ENCODE results near the gene TEAD3.

TEAD3 gene

DNA sequence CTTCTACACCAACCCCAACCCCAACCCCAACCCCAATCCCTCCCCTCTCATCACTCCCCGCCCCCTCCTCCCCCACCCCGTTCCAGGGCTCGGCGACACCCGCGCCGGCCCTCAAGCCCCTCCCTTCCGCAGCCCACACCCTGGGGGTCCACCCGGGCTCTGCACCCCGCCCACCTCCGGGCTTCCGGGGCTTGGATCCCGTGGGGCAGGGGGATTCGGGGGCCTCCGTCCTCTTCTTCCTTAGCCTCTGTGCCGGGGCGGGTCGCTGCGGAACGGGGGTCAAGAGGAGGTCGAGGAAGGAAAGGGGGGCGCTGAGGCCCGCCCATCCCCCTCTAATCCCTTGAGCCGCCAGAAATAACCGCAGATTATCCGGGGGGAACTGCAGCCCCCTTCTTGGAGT, 15.1 kb upstream of the TEAD3 start:
- DNase-seq (ENCODE audit: extremely low read depth, low read depth) = no peak
- TF ChIP-seq, protein P1, sequence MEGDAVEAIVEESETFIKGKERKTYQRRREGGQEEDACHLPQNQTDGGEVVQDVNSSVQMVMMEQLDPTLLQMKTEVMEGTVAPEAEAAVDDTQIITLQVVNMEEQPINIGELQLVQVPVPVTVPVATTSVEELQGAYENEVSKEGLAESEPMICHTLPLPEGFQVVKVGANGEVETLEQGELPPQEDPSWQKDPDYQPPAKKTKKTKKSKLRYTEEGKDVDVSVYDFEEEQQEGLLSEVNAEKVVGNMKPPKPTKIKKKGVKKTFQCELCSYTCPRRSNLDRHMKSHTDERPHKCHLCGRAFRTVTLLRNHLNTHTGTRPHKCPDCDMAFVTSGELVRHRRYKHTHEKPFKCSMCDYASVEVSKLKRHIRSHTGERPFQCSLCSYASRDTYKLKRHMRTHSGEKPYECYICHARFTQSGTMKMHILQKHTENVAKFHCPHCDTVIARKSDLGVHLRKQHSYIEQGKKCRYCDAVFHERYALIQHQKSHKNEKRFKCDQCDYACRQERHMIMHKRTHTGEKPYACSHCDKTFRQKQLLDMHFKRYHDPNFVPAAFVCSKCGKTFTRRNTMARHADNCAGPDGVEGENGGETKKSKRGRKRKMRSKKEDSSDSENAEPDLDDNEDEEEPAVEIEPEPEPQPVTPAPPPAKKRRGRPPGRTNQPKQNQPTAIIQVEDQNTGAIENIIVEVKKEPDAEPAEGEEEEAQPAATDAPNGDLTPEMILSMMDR (IDR thresholded peaks at IDR 0.05; ENCODE audit: low read depth, low read length, missing control alignments) = no peak
- no peak overlapping the region for H3K4me3 ChIP-seq (replicated peaks; ENCODE audit: low read depth, low read length)

DNA sequence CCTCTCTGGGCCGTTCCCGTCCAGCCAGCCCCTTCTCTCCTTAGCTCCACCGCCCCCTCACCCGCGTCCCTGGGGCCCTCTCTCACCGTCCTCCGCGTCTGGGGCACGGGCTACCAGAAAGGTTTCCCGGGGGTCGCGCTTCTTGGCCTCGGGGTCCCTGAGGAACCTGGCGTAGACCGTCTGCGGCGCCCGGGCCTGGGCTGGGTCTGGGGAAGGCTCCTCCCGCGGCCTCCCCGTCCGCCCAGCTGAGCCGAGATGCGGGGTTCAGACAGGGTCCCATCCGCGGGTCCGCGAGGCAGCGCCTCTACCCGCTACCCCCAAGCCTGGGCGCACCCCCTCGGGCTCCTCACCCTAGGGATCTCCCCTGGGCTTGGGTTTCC, 14.7 kb upstream of the TEAD3 start:
- TF ChIP-seq, protein P1 (IDR thresholded peaks at IDR 0.05; ENCODE audit: low read depth, low read length, missing control alignments) = no peak
- no peak for DNase-seq (ENCODE audit: extremely low read depth, low read depth)
- H3K4me3 ChIP-seq (replicated peaks; ENCODE audit: low read depth, low read length) = no peak overlapping the region

DNA sequence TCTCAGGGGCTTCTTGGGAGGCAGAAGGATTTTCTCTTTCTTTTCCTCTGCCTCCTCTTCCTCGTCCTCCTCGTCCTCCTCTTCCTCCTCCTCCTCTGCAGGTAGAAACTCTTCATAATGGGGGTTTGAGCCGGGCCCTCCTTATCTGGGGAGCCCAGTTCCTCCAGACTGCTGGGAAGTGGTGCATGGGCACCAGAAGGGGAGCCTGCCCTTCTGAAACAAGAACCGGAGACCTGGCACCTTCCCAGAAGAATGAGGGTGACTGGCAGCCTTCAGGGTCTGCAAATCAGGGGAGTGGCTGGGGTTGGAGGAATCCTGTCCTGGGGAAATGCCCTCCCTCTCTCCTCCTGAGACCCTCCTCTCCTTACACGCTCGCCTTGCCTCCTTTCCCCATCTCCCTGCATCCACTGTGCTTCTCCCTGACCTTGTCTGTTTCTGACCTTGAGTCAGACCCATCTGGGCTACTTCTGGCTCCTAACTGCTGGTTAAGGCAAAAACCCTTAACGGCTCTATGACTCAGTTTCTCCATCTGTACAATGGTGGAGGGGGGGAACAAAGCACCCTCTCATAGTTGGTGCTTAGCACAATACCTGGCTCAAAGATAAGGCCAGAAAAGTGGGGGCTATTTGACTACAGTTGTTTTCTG, 14.2 kb upstream of the TEAD3 start:
- H3K4me3 ChIP-seq (replicated peaks; ENCODE audit: low read depth, low read length) = no peak overlapping the region
- TF ChIP-seq, protein P1 (IDR thresholded peaks at IDR 0.05; ENCODE audit: low read depth, low read length, missing control alignments) = no peak
- DNase-seq (ENCODE audit: extremely low read depth, low read depth) = no peak

DNA sequence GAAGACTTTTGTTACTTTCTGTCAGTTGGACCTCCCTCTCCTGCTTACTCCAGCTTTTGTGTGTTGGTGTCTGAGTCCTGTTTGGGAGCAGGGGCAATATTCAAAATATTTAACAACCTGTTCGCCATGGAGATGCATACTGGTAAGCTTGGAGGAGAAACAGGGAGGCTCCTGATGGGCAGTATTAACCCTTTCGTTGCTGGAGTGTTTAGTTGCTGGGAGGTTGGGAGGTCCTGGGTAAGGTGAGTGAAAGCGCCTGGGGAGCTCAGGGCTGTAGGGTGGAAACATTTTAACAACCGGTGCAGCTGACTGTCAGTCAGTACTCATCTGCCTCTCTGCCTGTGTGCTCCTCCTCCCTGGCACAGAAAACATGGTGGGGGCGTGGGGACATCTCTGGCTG, 11.7 kb upstream of the TEAD3 start:
- no peak overlapping the region for H3K4me3 ChIP-seq (replicated peaks; ENCODE audit: low read depth, low read length)
- TF ChIP-seq, protein P1 (IDR thresholded peaks at IDR 0.05; ENCODE audit: low read depth, low read length, missing control alignments) = no peak

DNA sequence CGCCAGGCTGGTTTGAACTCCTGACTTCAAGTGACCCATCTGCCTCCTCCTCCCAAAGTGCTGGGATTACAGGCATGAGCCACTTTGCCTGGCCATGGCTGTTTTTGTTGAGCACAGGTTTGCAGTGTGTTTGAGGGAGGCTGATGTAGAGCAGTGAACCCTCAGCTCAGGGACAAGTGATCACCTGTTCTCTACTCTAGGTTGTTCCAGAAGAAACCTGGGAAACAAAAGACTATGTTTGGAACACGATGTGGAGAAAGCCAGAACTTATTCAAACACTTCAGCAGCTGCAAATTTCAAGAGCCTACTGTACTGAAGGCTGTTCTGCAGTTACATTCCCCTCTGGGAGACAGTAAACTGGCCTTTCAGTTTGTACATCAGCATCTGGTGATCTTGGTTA, 11.1 kb upstream of the TEAD3 start:
- TF ChIP-seq, protein P1 (IDR thresholded peaks at IDR 0.05; ENCODE audit: low read depth, low read length, missing control alignments) = no peak
- DNase-seq (ENCODE audit: extremely low read depth, low read depth) = no peak
- no peak overlapping the region for H3K4me3 ChIP-seq (replicated peaks; ENCODE audit: low read depth, low read length)

More for the DNA sequence above, 11.7 kb upstream of the TEAD3 start:
- no peak for DNase-seq (ENCODE audit: extremely low read depth, low read depth)

DNA sequence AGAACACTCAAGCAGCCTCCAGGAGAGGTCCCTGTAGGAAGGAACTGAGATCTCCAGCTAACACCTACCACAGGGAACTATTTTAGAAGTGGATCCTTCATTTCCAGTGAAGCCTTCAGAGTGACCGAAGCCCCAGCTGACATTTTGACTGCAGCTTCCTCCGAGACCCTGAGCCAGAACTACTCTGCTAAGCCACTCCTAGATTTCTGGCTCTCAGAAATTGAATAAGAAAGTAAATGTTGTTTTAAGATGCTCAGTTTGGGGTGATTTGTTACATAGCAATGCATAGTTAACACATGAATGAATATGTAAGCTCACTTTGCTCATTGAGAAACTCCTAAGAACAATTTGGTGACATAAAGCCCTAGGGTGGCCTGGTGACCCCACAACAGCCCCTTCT, 10.3 kb upstream of the TEAD3 start:
- H3K4me3 ChIP-seq (replicated peaks; ENCODE audit: low read depth, low read length) = no peak overlapping the region
- TF ChIP-seq, protein P1 (IDR thresholded peaks at IDR 0.05; ENCODE audit: low read depth, low read length, missing control alignments) = no peak
- no peak for DNase-seq (ENCODE audit: extremely low read depth, low read depth)

DNA sequence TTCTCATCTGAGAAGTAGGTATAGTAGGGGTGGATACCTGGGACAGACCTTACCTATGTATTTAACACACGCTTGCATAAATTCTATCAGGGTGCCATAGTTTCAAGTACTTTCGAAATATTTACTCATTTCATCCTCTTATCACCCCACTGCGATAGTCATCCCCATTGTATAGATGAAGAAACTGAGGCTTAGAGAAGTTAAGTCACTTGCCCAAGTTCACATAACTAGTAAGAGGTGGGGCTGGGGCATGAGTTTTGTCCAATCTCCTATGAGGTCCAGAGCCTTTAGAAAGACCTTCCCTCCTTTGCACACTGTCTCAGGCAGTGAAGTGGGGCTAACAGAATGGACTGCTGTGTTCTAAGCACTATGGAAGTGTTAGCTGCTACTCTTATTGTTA, 9.7 kb upstream of the TEAD3 start:
- DNase-seq (ENCODE audit: extremely low read depth, low read depth) = no peak
- TF ChIP-seq, protein P1 (IDR thresholded peaks at IDR 0.05; ENCODE audit: low read depth, low read length, missing control alignments) = no peak
- H3K4me3 ChIP-seq (replicated peaks; ENCODE audit: low read depth, low read length) = no peak overlapping the region

Data from HFF-Myc (cell line).